Measurements from ENCODE around the gene MDM1. TPM values are rescaled to one million over a fixed set of nuclear protein-coding genes. Genes with fewer than 3 reads are reported as not detected.

The MDM1 gene
- total RNA-seq, 1 experiment from 2014 or later = 14.0 TPM

DNA sequence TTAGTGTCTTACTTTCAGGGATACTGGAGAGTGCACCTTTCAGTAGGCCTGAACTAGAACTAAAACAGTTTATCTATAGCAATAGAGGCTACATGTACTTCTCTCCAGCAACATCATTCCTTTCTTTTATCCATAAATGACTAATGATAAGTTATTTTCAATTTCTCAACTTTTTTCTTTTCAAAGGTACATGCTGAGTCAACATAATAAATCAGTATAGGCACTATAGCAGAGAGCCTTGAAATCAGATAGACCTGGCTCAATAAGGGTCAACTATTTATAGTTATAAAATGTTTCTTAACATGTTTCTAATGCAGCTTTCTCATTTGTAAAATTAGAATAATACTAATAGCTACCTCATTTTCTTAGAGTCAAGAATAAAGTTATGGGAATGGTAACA is 84.4 kb downstream of the MDM1 start:
- no peaks in the 10 kb centered on the region for H3K9me3 ChIP-seq (ENCODE audit: insufficient read depth, low read depth)
- H2AFZ ChIP-seq = no peak overlapping the region
- no peak overlapping the region for H3K4me3 ChIP-seq
- H3F3A ChIP-seq (ENCODE audit: insufficient read depth, low read depth) = no peaks in the 10 kb centered on the region
- intact Hi-C loops (cut with micrococcal nuclease; ENCODE audit: unreplicated experiment) = no loop called here
- no peaks in the 10 kb centered on the region for H4K20me1 ChIP-seq (ENCODE audit: insufficient read depth)
- BruUV-seq (replicated peaks) = no TSS peak
- H3K27me3 ChIP-seq (ENCODE audit: insufficient read depth, low read depth) = no peaks in the 10 kb centered on the region
- ChIA-PET POLR2A (ENCODE audit: unreplicated experiment) (no interaction called here), CTCF (no interaction called here)
- H3K27ac ChIP-seq = no peak overlapping the region
- DNase-seq = no peak
- no peaks in the 10 kb centered on the region for H3K4me1 ChIP-seq (replicated peaks; ENCODE audit: insufficient read depth)
- H3K79me2 ChIP-seq (ENCODE audit: low read depth) = no peaks in the 10 kb centered on the region
- TF ChIP-seq EZH2 (IDR thresholded peaks at IDR 0.05; ENCODE audit: low read depth) = no peak
- no peak for TF ChIP-seq CTCF (conservative IDR thresholded peaks at IDR 0.05)
- H3K9me2 ChIP-seq (ENCODE audit: insufficient read depth) = peaks cover 4% of the 10 kb centered on the region; the same call in 1 of the 2 replicates
- no peaks in the 10 kb centered on the region for H3K36me3 ChIP-seq (ENCODE audit: low read depth)
- H3K4me2 ChIP-seq = no peak overlapping the region

GRCh38 chr12:68246350-68246749 is 85.8 kb downstream of the MDM1 start:
- H3K4me3 ChIP-seq = no peak overlapping the region
- ChIA-PET CTCF (no interaction called here), POLR2A (ENCODE audit: unreplicated experiment) (no interaction called here)
- intact Hi-C loops (cut with micrococcal nuclease; ENCODE audit: unreplicated experiment) = no loop called here
- no peak overlapping the region for H3K27ac ChIP-seq
- no peaks in the 10 kb centered on the region for H3K9me3 ChIP-seq (ENCODE audit: insufficient read depth, low read depth)
- no peaks in the 10 kb centered on the region for H3K36me3 ChIP-seq (ENCODE audit: low read depth)
- H3K4me1 ChIP-seq (replicated peaks; ENCODE audit: insufficient read depth) = no peaks in the 10 kb centered on the region
- H3K79me2 ChIP-seq (ENCODE audit: low read depth) = no peaks in the 10 kb centered on the region
- peaks cover 4% of the 10 kb centered on the region; the same call in 1 of the 2 replicates for H3K9me2 ChIP-seq (ENCODE audit: insufficient read depth)
- no peak for DNase-seq
- no TSS peak for BruUV-seq (replicated peaks)
- TF ChIP-seq EZH2 (IDR thresholded peaks at IDR 0.05; ENCODE audit: low read depth) = no peak
- no peak for TF ChIP-seq CTCF (conservative IDR thresholded peaks at IDR 0.05)
- no peaks in the 10 kb centered on the region for H3K27me3 ChIP-seq (ENCODE audit: insufficient read depth, low read depth)
- no peaks in the 10 kb centered on the region for H4K20me1 ChIP-seq (ENCODE audit: insufficient read depth)
- H3F3A ChIP-seq (ENCODE audit: insufficient read depth, low read depth) = no peaks in the 10 kb centered on the region
- H3K4me2 ChIP-seq = no peak overlapping the region
- no peak overlapping the region for H2AFZ ChIP-seq

DNA sequence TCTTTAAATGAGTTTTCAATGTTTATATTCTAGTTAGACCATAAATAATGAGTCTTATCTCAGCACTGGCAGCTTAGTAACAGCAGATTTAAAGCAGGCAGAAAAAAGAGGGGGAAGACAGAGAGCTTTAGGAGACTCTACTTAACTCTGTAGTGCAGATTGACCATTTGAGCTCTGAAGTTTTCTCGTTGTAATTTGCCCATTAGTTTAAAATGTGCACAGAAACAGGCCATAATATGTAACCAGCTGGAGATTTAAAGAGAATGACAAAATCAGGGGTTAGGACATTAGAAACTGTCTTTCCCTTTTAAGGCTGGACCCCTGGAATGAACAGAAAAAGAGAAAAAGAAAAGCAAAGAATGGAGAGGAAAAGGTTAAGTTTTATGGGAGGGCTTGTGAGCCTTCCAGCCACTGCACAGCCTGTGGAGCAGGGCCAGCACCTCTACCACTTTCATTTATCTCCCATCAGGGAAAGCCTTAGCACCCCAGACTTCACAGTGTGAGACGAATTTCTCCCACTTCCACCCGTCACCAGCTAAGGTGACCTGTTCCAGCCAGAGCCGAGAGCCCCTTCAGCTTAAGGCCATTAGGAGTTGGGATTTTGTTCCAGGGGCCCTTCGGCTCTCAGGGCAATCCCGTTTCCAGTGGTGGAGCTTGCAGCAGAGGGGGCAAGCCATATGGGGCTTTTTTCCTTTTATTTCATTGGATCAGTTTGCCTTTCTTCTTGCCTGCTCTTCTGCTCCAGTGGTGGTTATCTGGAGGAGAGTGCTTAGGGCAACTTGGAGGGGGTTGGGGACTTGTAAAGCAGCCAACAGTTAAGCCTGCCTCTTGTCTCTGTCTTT is 86.8 kb downstream of the MDM1 start:
- no peak overlapping the region for H3K27ac ChIP-seq
- CTCF ChIA-PET = interaction anchor here (0.6 kb wide), 1 partner anchor 621 kb away, joined by 4 read pairs; no protein-coding TSS in a partner anchor
- H3K4me1 ChIP-seq (replicated peaks; ENCODE audit: insufficient read depth) = peaks cover 5% of the 10 kb centered on the region
- TF ChIP-seq CTCF (conservative IDR thresholded peaks at IDR 0.05) (no peak), EZH2 (IDR thresholded peaks at IDR 0.05; ENCODE audit: low read depth) (no peak)
- no peaks in the 10 kb centered on the region for H3K36me3 ChIP-seq (ENCODE audit: low read depth)
- H3K9me2 ChIP-seq (ENCODE audit: insufficient read depth) = 0 out of 2 replicates have a peak, but pooled peaks cover under 1% of the 10 kb centered on the region
- no peaks in the 10 kb centered on the region for H4K20me1 ChIP-seq (ENCODE audit: insufficient read depth)
- H3F3A ChIP-seq (ENCODE audit: insufficient read depth, low read depth) = peaks cover 1% of the 10 kb centered on the region; the same call in 1 of the 2 replicates
- no peak for DNase-seq
- H3K4me3 ChIP-seq = no peak overlapping the region
- H3K27me3 ChIP-seq (ENCODE audit: insufficient read depth, low read depth) = no peaks in the 10 kb centered on the region
- no TSS peak for BruUV-seq (replicated peaks)
- no peak overlapping the region for H3K4me2 ChIP-seq
- no peak overlapping the region for H2AFZ ChIP-seq
- H3K79me2 ChIP-seq (ENCODE audit: low read depth) = no peaks in the 10 kb centered on the region
- intact Hi-C loops (cut with micrococcal nuclease; ENCODE audit: unreplicated experiment) = no loop called here
- POLR2A ChIA-PET (ENCODE audit: unreplicated experiment) = no interaction called here
- no peaks in the 10 kb centered on the region for H3K9me3 ChIP-seq (ENCODE audit: insufficient read depth, low read depth)

Other genes starting within 250 kb of the MDM1 start
- not detected in 2 replicates for gene IFNG, start 172.6 kb downstream of the MDM1 start, total RNA-seq (2021)
- gene IL26, start 106.6 kb downstream of the MDM1 start, total RNA-seq (2021) = not detected in 2 replicates
- gene IL22, start 78.8 kb downstream of the MDM1 start, total RNA-seq (2021) = not detected in 2 replicates